CD4-positive, alpha-beta T cell treated with Interleukin-10 for 1 hour (primary cell): Measurements from ENCODE around the gene CEP41.
A peak's percentile ranks its signal among the peaks of the same experiment; 100 is the strongest.

Experiments used
- DNase-seq: peaks from one replicate; pipeline ENCODE4 v3.0.0-alpha.2; 2020

The CEP41 gene

DNA sequence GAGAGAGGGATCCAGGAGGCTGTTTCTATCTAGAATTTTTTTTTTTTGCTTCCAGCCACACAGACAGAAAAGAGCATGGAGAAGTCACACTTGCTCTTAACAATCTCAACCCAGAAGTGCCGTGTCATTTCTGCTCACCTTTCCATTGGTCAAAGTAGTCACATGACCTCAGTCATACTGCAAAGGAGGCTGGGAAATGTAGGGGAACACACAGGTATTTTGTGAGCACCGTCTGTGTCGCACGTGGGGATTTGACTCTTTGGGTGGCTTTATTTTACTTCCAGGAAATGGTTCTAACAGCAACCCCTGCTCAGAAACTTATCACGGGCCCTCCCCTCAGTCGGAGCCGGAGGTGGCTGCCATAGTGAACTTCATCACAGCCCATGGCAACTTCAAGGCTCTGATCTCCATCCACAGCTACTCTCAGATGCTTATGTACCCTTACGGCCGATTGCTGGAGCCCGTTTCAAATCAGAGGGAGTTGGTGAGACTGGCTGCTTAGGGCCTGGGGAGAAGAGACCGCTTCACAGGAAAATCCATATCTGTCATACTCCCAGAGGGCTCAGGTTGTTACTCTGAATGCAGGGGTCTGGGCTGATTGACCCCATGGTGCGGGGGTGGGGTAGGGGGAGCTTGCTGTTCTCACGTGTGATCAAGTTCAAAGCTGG is 73.6 kb downstream of the CEP41 start:
- peak; percentile 53 for DNase-seq

- no peak for DNase-seq
These were observed 74.3 kb downstream of the CEP41 start for GRCh38 chr7:130366564-130366963.

- no peak for DNase-seq
These were observed 75.0 kb downstream of the CEP41 start for GRCh38 chr7:130365511-130366441.

DNA sequence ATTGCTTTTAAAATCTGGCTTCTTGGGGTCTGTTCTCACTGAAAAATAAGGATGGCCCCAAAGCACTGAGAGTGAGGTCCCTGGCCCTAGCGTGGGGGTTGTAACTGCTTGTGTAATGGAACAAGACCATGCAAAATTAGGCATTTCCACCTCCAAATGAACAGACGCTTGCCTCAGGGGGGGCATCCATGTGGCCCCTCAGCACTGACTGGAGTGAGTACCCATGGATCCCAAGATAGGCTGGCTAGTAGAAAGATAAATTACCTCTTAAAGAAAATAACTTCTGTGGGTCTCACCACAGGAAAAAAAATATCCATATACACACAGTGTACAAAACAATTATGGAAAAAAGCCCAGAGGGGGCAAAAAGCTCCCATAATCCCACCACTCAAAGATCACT is 75.7 kb downstream of the CEP41 start:
- DNase-seq = no peak

DNA sequence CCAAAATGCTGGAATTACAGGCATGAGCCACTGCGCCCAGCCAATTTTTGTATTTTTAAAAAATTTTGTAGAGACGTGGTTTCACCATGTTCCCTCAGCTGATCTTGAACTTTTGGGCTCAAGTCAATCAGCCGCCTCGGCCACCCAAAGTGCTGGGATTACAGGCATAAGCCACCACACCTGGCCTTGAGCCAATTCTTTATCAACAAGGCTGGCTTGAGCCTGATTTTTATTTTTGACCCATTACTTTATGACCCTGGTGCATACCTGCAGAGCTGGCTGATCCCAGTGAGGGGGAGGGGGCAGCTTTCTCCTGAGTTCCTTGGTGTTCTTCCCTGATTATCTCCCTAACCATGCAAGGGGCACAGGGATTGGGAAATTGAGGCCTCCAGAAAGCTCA is 76.4 kb downstream of the CEP41 start:
- DNase-seq = no peak

DNA sequence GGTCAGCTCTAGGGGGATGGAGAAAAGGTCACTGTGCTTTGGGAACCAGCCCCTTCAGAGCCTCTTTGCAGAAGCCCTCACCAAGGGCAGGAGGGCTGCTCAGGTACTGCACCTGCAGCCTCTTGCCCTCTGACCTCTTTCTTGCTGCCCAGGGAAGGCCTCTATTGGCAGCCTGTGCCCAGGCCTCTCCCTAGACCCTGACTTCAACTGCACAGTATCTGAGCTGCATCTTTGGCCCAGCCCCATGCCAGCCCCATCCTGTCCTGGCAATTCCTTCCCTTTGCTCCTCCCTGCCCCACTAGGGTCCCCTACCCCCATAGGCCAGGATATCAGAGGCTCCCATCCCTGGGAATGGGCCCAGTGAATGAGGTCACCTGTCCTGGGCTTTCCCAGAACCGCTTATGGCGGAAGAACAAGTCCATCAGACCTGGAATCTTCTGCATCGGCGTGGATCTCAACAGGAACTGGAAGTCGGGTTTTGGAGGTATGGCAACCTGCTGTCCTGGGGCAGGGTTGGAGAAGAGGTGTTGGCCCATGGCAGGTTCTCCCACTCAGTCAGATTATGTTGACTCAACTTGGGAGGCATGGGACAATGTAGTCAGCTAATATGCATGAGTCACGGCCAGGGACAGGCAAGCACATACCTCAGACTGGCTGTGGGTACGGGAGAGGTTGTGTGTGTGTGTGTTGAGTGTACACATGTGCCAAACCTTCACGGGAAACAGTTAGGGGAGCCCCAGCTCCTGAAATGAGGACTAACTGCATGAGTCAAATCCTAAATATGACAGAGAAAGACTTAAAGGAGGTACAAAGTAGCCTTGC is 77.6 kb downstream of the CEP41 start:
- no peak for DNase-seq

GRCh38 chr7:130362251-130362816 is 78.5 kb downstream of the CEP41 start:
- DNase-seq = no peak

DNA sequence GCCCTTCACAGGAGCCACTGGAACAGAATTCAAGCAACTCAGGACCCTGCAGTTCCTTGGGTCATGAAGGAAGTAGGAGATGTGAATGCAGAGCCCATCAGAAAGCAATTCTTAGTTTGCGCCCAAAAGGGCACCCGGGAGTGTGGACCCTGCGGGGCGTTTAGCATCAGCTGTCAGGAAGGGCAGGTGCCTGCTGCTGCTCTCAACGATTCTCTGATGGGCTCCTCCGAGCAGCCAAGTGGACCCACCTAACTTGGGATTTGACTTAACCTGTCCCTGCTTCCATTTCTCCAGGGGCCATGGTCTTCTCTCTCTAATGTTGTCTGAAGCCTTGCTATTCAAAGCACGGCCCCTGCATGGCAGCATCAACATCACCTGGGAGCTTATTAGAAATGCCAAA is 79.1 kb downstream of the CEP41 start:
- no peak for DNase-seq

DNA sequence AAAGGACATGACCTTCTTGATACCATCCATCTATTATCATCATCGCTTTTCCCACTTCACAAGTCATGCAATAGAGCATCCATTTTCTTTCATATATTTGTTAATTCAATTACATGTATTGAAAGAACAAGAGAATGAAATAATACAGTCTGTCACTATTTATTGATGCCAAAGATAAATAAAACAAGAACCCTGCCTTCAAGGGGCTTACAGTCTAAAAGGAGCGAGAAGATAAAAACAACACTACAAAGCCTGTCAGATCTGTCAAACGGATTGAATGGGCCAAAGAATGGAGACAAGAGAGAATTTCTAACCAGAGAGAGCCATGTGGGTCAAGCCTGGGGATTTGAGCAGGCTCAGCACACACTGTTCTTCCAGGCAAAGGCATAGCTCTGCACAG is 80.3 kb downstream of the CEP41 start:
- DNase-seq = no peak

- DNase-seq = no peak
These were observed 81.4 kb downstream of the CEP41 start for GRCh38 chr7:130359276-130359857.

DNA sequence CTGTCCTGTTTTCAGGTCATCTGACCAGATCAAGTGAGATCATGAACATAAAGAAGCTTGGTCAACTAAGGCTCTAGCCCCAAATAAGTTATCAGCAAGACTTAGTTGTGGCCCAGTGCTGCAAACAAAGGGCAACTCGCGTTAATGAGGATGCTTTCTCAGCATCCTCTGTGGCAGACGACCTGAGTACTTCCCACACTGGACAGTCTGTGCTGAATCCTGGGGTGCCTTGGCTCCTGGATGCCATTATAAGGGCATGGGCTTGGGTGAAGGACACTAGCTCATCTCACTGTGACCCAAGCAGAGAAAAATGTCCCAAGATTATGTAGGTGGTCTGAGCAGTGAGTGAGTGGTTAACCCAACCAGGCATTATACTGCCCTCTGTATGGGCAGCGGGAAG is 82.3 kb downstream of the CEP41 start:
- no peak for DNase-seq

- no peak for DNase-seq
These were observed 83.8 kb downstream of the CEP41 start for GRCh38 chr7:130356876-130357611.

GRCh38 chr7:130356121-130356875 is 84.5 kb downstream of the CEP41 start:
- DNase-seq = no peak

- no peak for DNase-seq
These were observed 87.6 kb downstream of the CEP41 start for GRCh38 chr7:130353196-130353595.

DNA sequence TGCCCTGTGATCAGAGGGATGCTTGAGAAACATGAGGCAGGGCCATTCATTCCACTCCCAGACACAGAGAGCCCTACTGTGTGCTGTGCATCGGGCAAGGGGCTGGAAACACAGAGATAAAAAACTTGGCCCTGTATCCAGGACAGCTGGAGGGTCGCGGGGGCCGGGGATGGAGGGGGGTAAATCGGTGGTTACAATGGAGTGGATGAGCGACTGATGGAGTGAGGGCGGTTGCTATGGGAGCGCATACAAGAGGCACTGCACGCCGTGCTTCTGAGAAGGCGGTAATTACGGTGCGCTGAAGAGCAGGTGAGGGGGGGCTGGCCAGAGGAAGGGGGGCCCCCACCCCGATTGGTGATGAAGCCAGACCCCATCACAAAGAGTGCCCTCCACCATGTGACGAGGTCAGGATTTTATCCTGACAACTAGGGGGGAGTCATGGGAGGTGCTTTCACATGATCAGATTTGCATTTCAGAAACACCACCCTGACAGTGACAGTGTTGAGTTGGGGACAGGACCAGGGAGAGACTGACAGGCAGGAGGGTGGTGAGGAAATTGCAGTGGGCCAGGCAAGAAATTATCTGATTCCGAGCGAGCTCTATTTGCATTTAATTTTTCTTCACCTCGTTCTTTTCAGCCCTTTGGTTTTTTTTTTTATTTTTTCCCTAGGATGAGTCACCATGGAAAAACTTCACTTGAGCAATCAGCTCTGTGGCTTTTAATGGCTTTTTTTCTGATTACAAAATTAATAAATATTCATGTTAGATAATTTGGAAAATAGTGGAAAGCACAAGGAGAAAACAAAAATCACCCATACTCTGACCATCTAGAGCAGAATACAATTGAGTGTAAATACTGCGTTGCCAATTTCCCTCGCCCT is 88.4 kb downstream of the CEP41 start:
- DNase-seq = no peak

DNA sequence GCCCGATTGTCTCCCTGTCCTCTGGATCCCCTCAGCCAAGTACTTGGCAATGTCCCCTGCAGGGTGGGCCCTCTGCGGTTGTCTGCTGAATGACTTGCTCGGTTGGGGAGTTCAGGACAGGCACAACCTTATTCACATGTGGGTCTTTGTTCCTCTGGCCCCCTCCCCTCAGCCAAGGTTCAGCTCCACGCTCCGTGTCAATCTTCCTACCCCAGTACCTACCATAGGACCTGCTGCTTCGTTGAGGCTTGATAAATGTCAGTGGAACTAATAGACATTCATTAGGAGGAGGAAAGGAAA is 89.1 kb downstream of the CEP41 start:
- no peak for DNase-seq

DNA sequence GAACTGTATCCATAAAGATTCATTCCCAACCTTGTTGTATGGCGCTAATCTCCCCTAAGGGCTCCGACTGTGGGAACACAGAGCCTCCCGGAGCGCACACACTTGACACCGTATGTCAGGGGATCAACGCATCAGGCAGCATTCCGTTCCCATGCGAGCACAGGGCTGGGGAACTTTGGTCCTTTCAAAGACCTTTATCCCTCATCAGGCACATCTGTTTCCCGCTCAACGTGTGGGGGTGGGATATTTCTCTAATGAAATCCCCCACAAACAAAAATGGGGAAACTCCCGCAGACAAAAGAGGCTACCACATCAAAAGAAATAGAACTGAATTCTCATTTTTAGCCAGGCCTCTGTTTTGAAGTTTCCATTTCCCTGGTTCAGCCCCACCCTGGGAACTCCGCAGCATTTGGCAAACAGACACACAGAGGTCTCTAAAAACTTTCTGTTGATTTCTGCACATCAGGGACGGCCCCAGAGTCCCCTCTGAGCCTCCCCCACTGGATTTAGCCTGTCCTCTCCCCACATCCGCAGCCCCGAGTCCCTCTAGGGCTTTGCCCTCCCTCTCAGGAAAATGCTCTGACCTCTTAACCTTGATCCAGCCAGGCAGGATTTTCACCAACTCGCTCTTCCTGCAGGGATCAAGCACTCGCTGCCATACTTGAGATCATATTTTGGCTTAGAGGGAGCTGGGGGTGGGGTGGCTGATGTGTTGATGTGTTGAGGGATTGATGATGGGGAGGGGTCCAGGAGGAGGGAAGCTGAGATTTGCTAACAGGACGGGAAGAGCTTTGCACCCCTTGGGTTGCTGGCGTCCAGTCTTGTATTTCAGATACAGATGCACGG is 89.6 kb downstream of the CEP41 start:
- DNase-seq = no peak

DNA sequence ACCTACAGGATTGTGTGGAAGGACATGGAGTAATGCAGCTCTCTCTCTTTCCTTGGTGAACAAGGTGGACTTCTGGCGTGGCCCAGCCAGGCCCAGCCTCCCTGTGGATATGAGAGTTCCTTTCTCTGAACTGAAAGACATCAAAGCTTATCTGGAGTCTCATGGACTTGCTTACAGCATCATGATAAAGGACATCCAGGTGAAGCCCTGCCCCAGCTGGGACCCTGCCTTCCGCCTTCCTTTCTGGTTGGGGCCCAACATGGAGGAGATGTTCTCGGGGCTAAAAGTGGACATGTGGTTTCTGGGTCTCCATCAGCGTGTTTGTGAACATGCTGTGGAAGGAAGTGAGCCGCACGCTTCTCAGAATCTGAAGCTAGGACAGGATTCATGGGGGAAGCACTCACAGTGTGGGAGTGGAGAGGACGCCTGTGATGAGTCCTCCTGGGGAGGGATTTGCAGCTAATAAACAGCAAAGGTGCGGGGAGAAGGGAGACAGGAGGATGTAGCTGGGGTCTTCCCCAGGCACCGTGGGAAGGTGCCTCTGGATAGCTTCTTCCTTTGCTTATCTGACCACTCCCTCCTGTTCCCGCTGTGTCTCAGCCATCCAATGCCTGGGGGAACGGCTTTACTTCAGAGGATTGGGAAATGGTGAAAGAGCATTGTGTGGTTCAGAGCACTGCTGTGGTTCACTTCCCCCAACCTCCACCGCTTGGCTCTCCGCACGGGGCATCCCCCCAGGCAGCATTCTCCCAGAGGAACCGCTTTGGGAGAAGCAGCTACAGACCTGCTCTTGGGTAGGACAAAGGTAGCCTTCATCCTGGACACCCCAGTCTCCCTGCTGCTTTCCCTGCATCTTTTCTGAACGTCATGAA is 90.7 kb downstream of the CEP41 start:
- no peak for DNase-seq
